Measurements from ENCODE around the gene ZC3H7A. TPM values are rescaled to one million over a fixed set of nuclear protein-coding genes. Genes with fewer than 3 reads are reported as not detected.

Gene ZC3H7A
- total and polyA plus RNA-seq, 9 of the 15 experiments (the other 6 are each of a cell fraction or from before 2014, with no cell fraction given), result 19.8 to 49.1 (median 28.2) TPM

- H3K27ac ChIP-seq (ENCODE audit: extremely low read depth, low read depth, low read length), result peak overlapping the region; percentile 15; the same call in 1 of the 3 replicates
- H3K4me2 ChIP-seq (ENCODE audit: insufficient read depth, low read length), result peak overlapping the region; percentile 72; the same call in 1 of the 2 replicates
- peaks cover 32% of the 10 kb centered on the region; the same call in 2 of the 3 replicates for H3K36me3 ChIP-seq (ENCODE audit: control insufficient read depth, insufficient read depth, low read length)
- no peaks in the 10 kb centered on the region for H3K27me3 ChIP-seq (ENCODE audit: control insufficient read depth in 2 of 2, insufficient read depth in 2 of 2, low read length in 2 of 2)
- DNase-seq (ENCODE audit: extremely low read depth in 1 of 4, low spot score in 3 of 4) (no peak), FAIRE-seq (no peak), ATAC-seq (no peak)
- no TSS peak for BruUV-seq (replicated peaks)
- H3K4me3 ChIP-seq, result no peak overlapping the region
- H3K9ac ChIP-seq (ENCODE audit: insufficient read depth in 1 of 2, low read depth in 2 of 2, low read length in 2 of 2), result peak overlapping the region in 1 of 2 experiments; percentile 45; a peak in 1 of 4 replicates
- in situ Hi-C loops (cut with MboI), result no loop called here
- ChIA-PET POLR2A (interaction anchor here (0.6 to 1.5 kb wide), 4 partner anchors 12 to 41 kb away, joined by 3 to 5 read pairs (median 4); partner anchors contain the start of genes TXNDC11 and ZC3H7A), CTCF (ENCODE audit: low intra/inter-chr PET ratio) (no interaction called here)
- H3K4me1 ChIP-seq (replicated peaks in 1 of 2; ENCODE audit: control insufficient read depth in 2 of 2, insufficient read depth in 2 of 2, low read length in 2 of 2), result peaks cover 7 to 19% of the 10 kb centered on the region in 2 experiments
- TF ChIP-seq NR1H2 (CRISPR knock-in tag; IDR thresholded peaks at IDR 0.05) (no peak), ZBTB8A (IDR thresholded peaks at IDR 0.05; ENCODE audit: partially characterized antibody) (no peak), ZC3H11A (IDR thresholded peaks at IDR 0.05; ENCODE audit: low read depth, low read length) (no peak), TEAD2 (tag; IDR thresholded peaks at IDR 0.05) (no peak), RBM17 (IDR thresholded peaks at IDR 0.05; ENCODE audit: borderline replicate concordance, low read depth, low read length) (no peak)
- TF ChIP-seq, protein P1, sequence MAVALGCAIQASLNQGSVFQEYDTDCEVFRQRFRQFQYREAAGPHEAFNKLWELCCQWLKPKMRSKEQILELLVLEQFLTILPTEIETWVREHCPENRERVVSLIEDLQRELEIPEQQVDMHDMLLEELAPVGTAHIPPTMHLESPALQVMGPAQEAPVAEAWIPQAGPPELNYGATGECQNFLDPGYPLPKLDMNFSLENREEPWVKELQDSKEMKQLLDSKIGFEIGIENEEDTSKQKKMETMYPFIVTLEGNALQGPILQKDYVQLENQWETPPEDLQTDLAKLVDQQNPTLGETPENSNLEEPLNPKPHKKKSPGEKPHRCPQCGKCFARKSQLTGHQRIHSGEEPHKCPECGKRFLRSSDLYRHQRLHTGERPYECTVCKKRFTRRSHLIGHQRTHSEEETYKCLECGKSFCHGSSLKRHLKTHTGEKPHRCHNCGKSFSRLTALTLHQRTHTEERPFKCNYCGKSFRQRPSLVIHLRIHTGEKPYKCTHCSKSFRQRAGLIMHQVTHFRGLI (CRISPR knock-in tag; IDR thresholded peaks at IDR 0.05), result no peak
- peaks cover 79% of the 10 kb centered on the region for H3K79me2 ChIP-seq (ENCODE audit: control insufficient read depth, insufficient read depth, low read length)
- peaks cover 10% of the 10 kb centered on the region; the same call in 1 of the 2 replicates for H4K20me1 ChIP-seq (replicated peaks; ENCODE audit: control insufficient read depth, insufficient read depth, low read length)
- no peaks in the 10 kb centered on the region for H3K9me1 ChIP-seq (ENCODE audit: control insufficient read depth, insufficient read depth, low read length)
- intact Hi-C loops (cut with micrococcal nuclease), result no loop called here
- no peak overlapping the region for H2AFZ ChIP-seq (ENCODE audit: low read depth, low read length)
- no peaks in the 10 kb centered on the region for H3K9me3 ChIP-seq (replicated peaks; ENCODE audit: control insufficient read depth, insufficient read depth, low read depth, low read length)
These were observed 13.1 kb downstream of the ZC3H7A start for GRCh38 chr16:11784038-11784369.
